GM12892 (cell line): ENCODE measurements around the gene VCL.

Experiments used
- POLR2A ChIP-seq: IDR thresholded peaks from 2 replicates; pipeline ENCODE4 v1.6.1; 2011; ENCODE audit warnings: low read depth, low read length, control low read depth
- POLR2AphosphoS5 ChIP-seq: IDR thresholded peaks from 2 replicates; pipeline ENCODE4 v1.6.1; 2011; ENCODE audit warnings: low read depth, low read length, control low read depth
- TAF1 ChIP-seq: IDR thresholded peaks from 2 replicates; pipeline ENCODE4 v1.6.1; 2011; ENCODE audit warnings: low read depth, mild to moderate bottlenecking, control low read depth, low read length, borderline replicate concordance

- TF ChIP-seq POLR2A (no peak), POLR2AphosphoS5 (no peak), TAF1 (no peak)
These were observed 42.2 kb upstream of the VCL start for GRCh38 chr10:73955719-73956118.
